ENCODE measurements around the gene GFI1.

GRCh38 chr1:92446546-92446945 lies 40.2 kb downstream of the GFI1 start:
- no peak for TF ChIP-seq CTCF (IDR thresholded peaks at IDR 0.05; ENCODE audit: control extremely low read depth in 1 of 3, insufficient read depth in 1 of 3, low read depth in 1 of 3, low read length in 3 of 3)
- no peak for TF ChIP-seq YY1 (IDR thresholded peaks at IDR 0.05; ENCODE audit: low read depth, low read length)
- no peak for TF ChIP-seq CREB1 (IDR thresholded peaks at IDR 0.05)
- TF ChIP-seq ATF2 (IDR thresholded peaks at IDR 0.05; ENCODE audit: low read length): no peak
- TF ChIP-seq EZH2 (IDR thresholded peaks at IDR 0.05; ENCODE audit: low read depth, low read length, severe bottlenecking): no peak
- TF ChIP-seq BCL11A (IDR thresholded peaks at IDR 0.05; ENCODE audit: low read depth in 2 of 2, low read length in 2 of 2): no peak
- no peak for TF ChIP-seq RAD21 (IDR thresholded peaks at IDR 0.05 in 1 of 2, conservative IDR thresholded peaks at IDR 0.05 in 1 of 2; ENCODE audit: low read depth in 2 of 2, low read length in 2 of 2)
- no peak for TF ChIP-seq TAF1 (IDR thresholded peaks at IDR 0.05; ENCODE audit: low read depth, low read length)
- TF ChIP-seq POLR2AphosphoS5 (IDR thresholded peaks at IDR 0.05; ENCODE audit: low read depth, low read length): no peak

All from H1 (cell line).